Measurements from ENCODE around the gene UBE2J1.

GRCh38 chr6:89281779-89282246 lies 70.7 kb downstream of the UBE2J1 start:
- peak; percentile 58 for TF ChIP-seq CTCF (conservative IDR thresholded peaks at IDR 0.05)
- TF ChIP-seq EZH2 (IDR thresholded peaks at IDR 0.05; ENCODE audit: low read depth) = no peak

Data from PC-9 (cell line).